AG10803 (cell line): ENCODE measurements around the gene TMEM98.

Experiments used
- DNase-seq: peaks from one replicate; pipeline ENCODE4 v3.0.0; 2010; ENCODE audit warnings: low read depth
- H3K4me3 ChIP-seq: 2 replicates; pipeline ENCODE4 v1.5.1; 2011; ENCODE audit warnings: mild to moderate bottlenecking, low read length, control low read depth
- CTCF ChIP-seq: conservative IDR thresholded peaks from 2 replicates; pipeline ENCODE4 v1.5.1; 2011; ENCODE audit warnings: mild to moderate bottlenecking, low read length, control low read depth, inconsistent platforms

TMEM98 gene

DNA sequence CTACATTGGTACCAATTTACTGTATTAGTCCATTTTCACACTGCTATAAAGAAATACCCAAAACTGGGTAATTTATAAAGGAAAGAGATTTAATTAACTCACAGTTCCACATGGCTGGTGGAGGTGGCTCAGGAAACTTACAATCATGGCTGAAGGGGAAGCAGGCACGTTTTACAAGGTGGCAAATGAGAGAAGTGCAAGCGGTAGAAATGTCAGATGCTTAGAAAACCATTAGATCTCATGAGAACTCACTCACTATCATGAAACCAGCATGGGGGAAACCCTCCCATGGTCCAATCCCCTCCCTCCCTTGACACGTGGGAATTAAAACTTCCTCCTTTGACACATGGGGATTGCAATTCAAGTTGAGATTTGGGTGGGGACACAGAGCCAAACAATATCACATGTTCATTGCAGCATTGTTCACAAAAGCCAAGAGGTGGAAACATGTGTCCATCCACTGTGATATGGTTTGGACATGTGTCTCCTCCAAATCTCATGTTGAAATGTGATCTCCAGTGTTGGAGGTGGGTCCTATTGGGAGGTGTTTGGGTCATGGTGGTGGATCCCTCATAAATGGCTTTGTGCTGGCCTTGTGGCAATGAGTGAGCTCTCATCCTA, 60.6 kb downstream of the TMEM98 start:
- no peak overlapping the region for H3K4me3 ChIP-seq
- no peak for DNase-seq
- no peak for TF ChIP-seq CTCF

- TF ChIP-seq CTCF: no peak
- H3K4me3 ChIP-seq: no peak overlapping the region
- no peak for DNase-seq
Observed at GRCh38 chr17:32992321-32993033, 64.5 kb downstream of the TMEM98 start.

- TF ChIP-seq CTCF: no peak
- DNase-seq: no peak
Observed at GRCh38 chr17:32993977-32994376, 66.0 kb downstream of the TMEM98 start.

More at GRCh38 chr17:32993977-32994376, 66.0 kb downstream of the TMEM98 start:
- no peak overlapping the region for H3K4me3 ChIP-seq
